ENCODE results near the gene SPATA24. TPM values are rescaled to one million over a fixed set of nuclear protein-coding genes. Genes with fewer than 3 reads are reported as not detected.

Gene SPATA24
- total RNA-seq (6.4 and 7.4 TPM in 2 replicates), polyA plus RNA-seq (5.3 and 5.6 TPM in 2 replicates), polyA minus RNA-seq (ENCODE audit: low replicate concordance) (0.48 TPM in 1 of 2 replicates, not detected in the other)
- polyA plus RNA-seq (2012) = 6.0 and 6.5 TPM in 2 replicates

DNA sequence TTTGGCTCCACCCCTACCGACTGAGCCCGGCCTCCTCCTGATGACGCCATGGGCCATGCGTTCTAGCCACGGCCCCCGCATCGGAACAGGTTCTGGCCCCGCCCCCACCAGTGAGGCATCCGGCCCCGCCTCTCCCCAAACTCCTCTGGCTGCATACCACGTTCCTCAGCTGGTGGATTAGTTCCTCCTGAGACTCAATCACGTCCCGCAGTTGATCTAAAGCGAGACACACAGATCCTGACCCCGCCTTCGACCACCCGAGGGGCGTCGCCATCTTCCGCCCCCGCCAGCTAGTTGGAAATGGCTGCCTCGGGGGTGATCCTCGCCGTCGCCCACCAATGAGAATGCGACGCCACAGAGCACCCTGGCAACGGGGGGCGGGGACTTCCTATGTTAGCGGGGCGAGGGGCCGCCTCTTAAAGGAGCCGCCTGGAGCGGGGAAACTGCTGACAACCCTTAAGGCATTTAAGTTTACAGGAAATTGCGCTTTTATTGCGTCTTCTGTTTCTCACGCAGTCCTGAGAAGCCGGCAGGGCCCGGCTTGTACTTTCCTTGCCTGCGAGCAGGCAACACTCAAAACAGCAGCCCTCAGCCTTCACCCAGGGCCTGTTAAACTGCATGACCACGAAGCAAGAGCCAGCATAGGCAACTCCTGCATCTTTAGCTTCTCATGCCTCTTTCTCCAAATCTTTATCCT, at the start of gene SPATA24:
SPATA24 (minus strand) TSS at position 303 of the 697 bp plus-strand sequence; CDS start at position 274, 29 bp downstream.
- peak within 1 kb of the TSS; percentile 99 for H3K4me2 ChIP-seq (ENCODE audit: extremely low read depth, insufficient read depth, low read length)
- no peaks in the 10 kb centered on the region for H3K9me3 ChIP-seq (ENCODE audit: control insufficient read depth, insufficient read depth, low read depth, low read length)
- peak within 1 kb of the TSS; percentile 98 for H2AFZ ChIP-seq (ENCODE audit: low read length)
- no peaks in the 10 kb centered on the region for H3K79me2 ChIP-seq (ENCODE audit: control insufficient read depth, insufficient read depth, low read length)
- H3K4me3 ChIP-seq (replicated peaks in 1 of 4; ENCODE audit: control extremely low read depth in 1 of 4, insufficient read depth in 1 of 4, low read depth in 3 of 4, low read length in 4 of 4) = peak within 1 kb of the TSS; percentile 56 to 79 (median 68)
- H3K36me3 ChIP-seq (ENCODE audit: control insufficient read depth, insufficient read depth, low read length) = no peaks in the 10 kb centered on the region
- TF ChIP-seq EZH2 (IDR thresholded peaks at IDR 0.05; ENCODE audit: low read length, missing control alignments) = no peak
- no peak for TF ChIP-seq CTCF (conservative IDR thresholded peaks at IDR 0.05 in 1 of 2, IDR thresholded peaks at IDR 0.05 in 1 of 2; ENCODE audit: low read depth in 1 of 2, low read length in 2 of 2)
- peak; percentile 96 for DNase-seq (ENCODE audit: low read depth in 2 of 2)
- peak within 1 kb of the TSS; percentile 98 for H3K27ac ChIP-seq (ENCODE audit: insufficient read depth, low read length)
- peaks cover 6% of the 10 kb centered on the region for H3K4me1 ChIP-seq (ENCODE audit: control insufficient read depth, extremely low read depth, insufficient read depth, low read length)
- H3K9ac ChIP-seq (ENCODE audit: insufficient read depth, low read length) = peak within 1 kb of the TSS; percentile 87
- no peaks in the 10 kb centered on the region for H4K20me1 ChIP-seq (ENCODE audit: control insufficient read depth, extremely low read depth, insufficient read depth, low read length)
- no peaks in the 10 kb centered on the region for H3K27me3 ChIP-seq (ENCODE audit: control insufficient read depth, insufficient read depth, low read length)

- Histone ChIP-seq H3K27ac (ENCODE audit: insufficient read depth, low read length) (no peak overlapping the region), H3K79me2 (ENCODE audit: control insufficient read depth, insufficient read depth, low read length) (no peaks in the 10 kb centered on the region), H3K36me3 (ENCODE audit: control insufficient read depth, insufficient read depth, low read length) (no peaks in the 10 kb centered on the region), H3K9me3 (ENCODE audit: control insufficient read depth, insufficient read depth, low read depth, low read length) (no peaks in the 10 kb centered on the region), H3K4me2 (ENCODE audit: extremely low read depth, insufficient read depth, low read length) (no peak overlapping the region), H3K9ac (ENCODE audit: insufficient read depth, low read length) (no peak overlapping the region), H2AFZ (ENCODE audit: low read length) (no peak overlapping the region), H3K27me3 (ENCODE audit: control insufficient read depth, insufficient read depth, low read length) (no peaks in the 10 kb centered on the region), H3K4me3 (replicated peaks in 1 of 4; ENCODE audit: control extremely low read depth in 1 of 4, insufficient read depth in 1 of 4, low read depth in 3 of 4, low read length in 4 of 4) (no peak overlapping the region), H4K20me1 (ENCODE audit: control insufficient read depth, extremely low read depth, insufficient read depth, low read length) (no peaks in the 10 kb centered on the region), H3K4me1 (ENCODE audit: control insufficient read depth, extremely low read depth, insufficient read depth, low read length) (no peaks in the 10 kb centered on the region)
- TF ChIP-seq EZH2 (IDR thresholded peaks at IDR 0.05; ENCODE audit: low read length, missing control alignments) = no peak
- TF ChIP-seq CTCF (conservative IDR thresholded peaks at IDR 0.05 in 1 of 2, IDR thresholded peaks at IDR 0.05 in 1 of 2; ENCODE audit: low read depth in 1 of 2, low read length in 2 of 2) = no peak
- no peak for DNase-seq (ENCODE audit: low read depth in 2 of 2)
Measured at GRCh38 chr5:139451878-139452660, 48.2 kb upstream of the SPATA24 start.

- TF ChIP-seq CTCF (conservative IDR thresholded peaks at IDR 0.05 in 1 of 2, IDR thresholded peaks at IDR 0.05 in 1 of 2; ENCODE audit: low read depth in 1 of 2, low read length in 2 of 2) (no peak), EZH2 (IDR thresholded peaks at IDR 0.05; ENCODE audit: low read length, missing control alignments) (no peak)
- no peaks in the 10 kb centered on the region for H3K79me2 ChIP-seq (ENCODE audit: control insufficient read depth, insufficient read depth, low read length)
- DNase-seq (ENCODE audit: low read depth in 2 of 2) = no peak
- no peaks in the 10 kb centered on the region for H3K9me3 ChIP-seq (ENCODE audit: control insufficient read depth, insufficient read depth, low read depth, low read length)
- H2AFZ ChIP-seq (ENCODE audit: low read length) = no peak overlapping the region
- H3K4me2 ChIP-seq (ENCODE audit: extremely low read depth, insufficient read depth, low read length) = no peak overlapping the region
- H4K20me1 ChIP-seq (ENCODE audit: control insufficient read depth, extremely low read depth, insufficient read depth, low read length) = no peaks in the 10 kb centered on the region
- no peaks in the 10 kb centered on the region for H3K4me1 ChIP-seq (ENCODE audit: control insufficient read depth, extremely low read depth, insufficient read depth, low read length)
- H3K36me3 ChIP-seq (ENCODE audit: control insufficient read depth, insufficient read depth, low read length) = no peaks in the 10 kb centered on the region
- no peak overlapping the region for H3K9ac ChIP-seq (ENCODE audit: insufficient read depth, low read length)
- H3K4me3 ChIP-seq (replicated peaks in 1 of 4; ENCODE audit: control extremely low read depth in 1 of 4, insufficient read depth in 1 of 4, low read depth in 3 of 4, low read length in 4 of 4) = no peak overlapping the region
- no peaks in the 10 kb centered on the region for H3K27me3 ChIP-seq (ENCODE audit: control insufficient read depth, insufficient read depth, low read length)
- no peak overlapping the region for H3K27ac ChIP-seq (ENCODE audit: insufficient read depth, low read length)
Measured at GRCh38 chr5:139451176-139451575, 47.3 kb upstream of the SPATA24 start.

Data from fibroblast of lung (primary cell).